GM12878 (cell line): ENCODE measurements around the gene CBFA2T3. TPM values are rescaled to one million over a fixed set of nuclear protein-coding genes. Genes with fewer than 3 reads are reported as not detected.

ENCODE experiments used
- BRCA1 ChIP-seq: IDR thresholded peaks from 2 replicates; pipeline ENCODE4 v1.6.1; 2011; ENCODE audit warnings: low read depth, low read length, improper control_type of control experiment
- EZH2 ChIP-seq: IDR thresholded peaks from 2 replicates; pipeline ENCODE4 v1.6.1; 2012; ENCODE audit warnings: low read depth, mild to moderate bottlenecking, control low read depth, inconsistent platforms, low read length, borderline replicate concordance; ENCODE audit not compliant: control insufficient read depth
- HDAC2 ChIP-seq: fragments of 200-600 bp; sonication (generic); IDR thresholded peaks from 2 replicates; pipeline ENCODE4 v1.6.1; 2017
- KDM1A ChIP-seq: fragments of 200-600 bp; sonication (generic); IDR thresholded peaks from 2 replicates; pipeline ENCODE4 v1.6.1; 2016; ENCODE audit warnings: borderline replicate concordance
- MAX ChIP-seq: IDR thresholded peaks from 2 replicates; pipeline ENCODE4 v1.6.1; 2012; ENCODE audit warnings: low read depth, low read length, improper control_type of control experiment
- MYB ChIP-seq: fragments of 150-350 bp; IDR thresholded peaks from 2 replicates; pipeline ENCODE4 v1.6.1; 2014; ENCODE audit warnings: mild to moderate bottlenecking, low read depth, low read length, borderline replicate concordance
- NBN ChIP-seq: fragments of 450-650 bp; IDR thresholded peaks from 2 replicates; pipeline ENCODE4 v1.6.1; 2016
- NFIC ChIP-seq: IDR thresholded peaks from 2 replicates; pipeline ENCODE4 v1.6.1; 2012; ENCODE audit warnings: low read depth, mild to moderate bottlenecking, inconsistent platforms, low read length, moderate library complexity
- NFXL1 ChIP-seq: fragments of 450-650 bp; IDR thresholded peaks from 2 replicates; pipeline ENCODE4 v1.6.1; 2017; ENCODE audit warnings: antibody characterized with exemption, mild to moderate bottlenecking, borderline replicate concordance
- NKRF ChIP-seq: fragments of 450-650 bp; conservative IDR thresholded peaks from 2 replicates; pipeline ENCODE4 v1.6.1; 2017; ENCODE audit warnings: mild to moderate bottlenecking, moderate library complexity
- PAX5 ChIP-seq: IDR thresholded peaks from 2 replicates; pipeline ENCODE4 v1.6.1; 2011; ENCODE audit warnings: low read depth, low read length, borderline replicate concordance
- SIN3A ChIP-seq: IDR thresholded peaks from 2 replicates; pipeline ENCODE4 v1.6.1; 2012; ENCODE audit warnings: low read depth, low read length, improper control_type of control experiment
- SPI1 ChIP-seq: IDR thresholded peaks from 2 replicates; pipeline ENCODE4 v1.6.1; 2011; ENCODE audit warnings: low read depth, mild to moderate bottlenecking, low read length, moderate library complexity, borderline replicate concordance; ENCODE audit not compliant: insufficient read depth
- SREBF1 ChIP-seq: IDR thresholded peaks from 2 replicates; pipeline ENCODE4 v1.6.1; 2012; ENCODE audit warnings: mild to moderate bottlenecking, low read length
- TCF7 ChIP-seq: IDR thresholded peaks from 2 replicates; pipeline ENCODE4 v1.6.1; 2014; ENCODE audit warnings: antibody characterized with exemption, borderline replicate concordance
- polyA plus RNA-seq, 11 experiments: library from polyadenylated mRNA; depleted of rRNA in 4 of 11; unstranded in 6 of 11; stranded (reverse) in 5 of 11; fragments of >200 nt; fragmentation: Nextera tagmentation in 4 of 11; fragmentation: Illumina TruSeq in 1 of 11; extraction: Ambion mirVana in 4 of 11; extraction: Trizol in 1 of 11; gene quantifications; 1 replicate in 1 of 11; 2 replicates in 10 of 11; pipeline versions ENCODE4 v1.2.1 to v1.2.3, GENCODE V29; 2011 to 2016; ENCODE audit warnings: inconsistent platforms in 2 of 11, missing spikeins in 2 of 11, low read depth in 1 of 11
- total RNA-seq, 4 experiments: library from RNA; depleted of rRNA in 3 of 4; stranded (reverse); fragments of >200 nt in 3 of 4; fragmentation: Illumina TruSeq in 1 of 4; extraction: Trizol in 1 of 4; gene quantifications; 2 replicates each; pipeline versions ENCODE4 v1.2.1 to v1.2.3, GENCODE V29; 2013 to 2021

The CBFA2T3 gene
- total and polyA plus RNA-seq, 10 of the 15 experiments (the other 5 are each of a cell fraction or from before 2014, with no cell fraction given), result 0.69 to 42.6 (median 4.5) TPM

DNA sequence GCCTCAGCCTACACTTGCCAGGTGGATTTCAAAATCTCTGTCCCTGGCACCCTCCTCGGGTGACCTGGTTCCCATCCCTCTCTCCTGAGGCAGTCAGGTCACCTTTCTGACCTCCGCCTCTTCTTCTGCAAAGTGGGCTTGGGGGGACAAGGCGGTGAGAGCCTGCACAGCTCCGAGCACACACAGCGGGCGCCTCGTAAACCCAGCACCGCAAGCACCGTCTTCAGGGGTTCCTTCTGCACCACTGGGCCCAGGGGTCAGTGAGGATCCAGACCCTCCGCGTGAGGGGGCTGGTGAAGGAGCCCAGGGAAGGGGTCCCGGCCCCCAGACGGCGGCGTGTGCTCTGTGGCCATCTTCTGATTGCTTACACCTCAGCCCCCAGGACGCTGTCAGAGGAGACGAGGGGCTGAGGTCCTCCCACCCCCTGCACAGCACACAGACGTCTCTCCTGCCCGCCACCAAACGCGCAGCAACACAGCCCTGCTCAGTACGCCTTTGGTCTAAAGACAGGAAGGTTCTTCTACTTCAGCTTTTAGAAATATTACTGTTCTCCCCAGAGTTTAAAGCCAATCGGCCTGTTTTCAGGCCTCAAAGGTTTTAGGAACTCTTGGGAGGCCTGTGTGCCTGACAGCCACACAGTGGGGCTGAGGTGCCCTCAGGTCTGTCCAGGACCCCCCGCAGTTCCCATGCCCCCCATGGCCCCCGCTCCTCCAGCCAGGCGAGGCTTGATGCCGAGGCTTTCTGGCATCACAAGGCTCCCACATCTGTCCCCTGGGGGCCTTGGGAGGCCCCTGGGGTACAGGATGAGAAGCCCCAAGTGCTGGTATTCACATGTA lies 2.7 kb downstream of the CBFA2T3 start (continued):
- TF ChIP-seq PAX5 (no peak), MYB (no peak), NBN (no peak), BRCA1 (no peak), SREBF1 (no peak), NKRF (no peak), SIN3A (no peak), NFXL1 (no peak), TCF7 (no peak), MAX (no peak), NFIC (no peak), HDAC2 (no peak), SPI1 (no peak), EZH2 (no peak), KDM1A (no peak)
